ENCODE measurements around the gene UBALD2. TPM values are rescaled to one million over a fixed set of nuclear protein-coding genes. Genes with fewer than 3 reads are reported as not detected.

The UBALD2 gene
- total RNA-seq, 1 donor from 2014 or later = 13.2 TPM

- peaks cover 5% of the 10 kb centered on the region for H3K4me1 Mint-ChIP-seq (ENCODE audit: low read depth)
- H3K4me3 Mint-ChIP-seq (ENCODE audit: unreplicated experiment) = no peak overlapping the region
- no peaks in the 10 kb centered on the region for H3K27me3 Mint-ChIP-seq (ENCODE audit: low read depth)
- no peaks in the 10 kb centered on the region for H3K9me3 Mint-ChIP-seq (ENCODE audit: low read depth)
- no peak for DNase-seq (ENCODE audit: low spot score)
- H3K36me3 Mint-ChIP-seq (ENCODE audit: low read depth) = peaks cover 4% of the 10 kb centered on the region
- no peak for TF ChIP-seq CTCF (IDR thresholded peaks at IDR 0.05)
- H3K27ac Mint-ChIP-seq (ENCODE audit: unreplicated experiment) = no peak overlapping the region
Observed at GRCh38 chr17:76279742-76280287, 14.7 kb downstream of the UBALD2 start.

- DNase-seq (ENCODE audit: low spot score) = no peak
- Mint-ChIP-seq H3K9me3 (ENCODE audit: low read depth) (no peaks in the 10 kb centered on the region), H3K27me3 (ENCODE audit: low read depth) (no peaks in the 10 kb centered on the region), H3K36me3 (ENCODE audit: low read depth) (peaks cover 4% of the 10 kb centered on the region), H3K27ac (ENCODE audit: unreplicated experiment) (no peak overlapping the region), H3K4me1 (ENCODE audit: low read depth) (peaks cover 5% of the 10 kb centered on the region), H3K4me3 (ENCODE audit: unreplicated experiment) (no peak overlapping the region)
- TF ChIP-seq CTCF (IDR thresholded peaks at IDR 0.05) = no peak
Observed at GRCh38 chr17:76280650-76281049, 15.5 kb downstream of the UBALD2 start.

GRCh38 chr17:76281573-76282371, 16.6 kb downstream of the UBALD2 start:
- no peaks in the 10 kb centered on the region for H3K27me3 Mint-ChIP-seq (ENCODE audit: low read depth)
- H3K36me3 Mint-ChIP-seq (ENCODE audit: low read depth) = peaks cover 4% of the 10 kb centered on the region
- H3K4me1 Mint-ChIP-seq (ENCODE audit: low read depth) = peaks cover 5% of the 10 kb centered on the region
- DNase-seq (ENCODE audit: low spot score) = no peak
- H3K4me3 Mint-ChIP-seq (ENCODE audit: unreplicated experiment) = no peak overlapping the region
- H3K9me3 Mint-ChIP-seq (ENCODE audit: low read depth) = no peaks in the 10 kb centered on the region
- no peak for TF ChIP-seq CTCF (IDR thresholded peaks at IDR 0.05)
- H3K27ac Mint-ChIP-seq (ENCODE audit: unreplicated experiment) = no peak overlapping the region

- Mint-ChIP-seq H3K36me3 (ENCODE audit: low read depth) (peaks cover 19% of the 10 kb centered on the region), H3K4me1 (ENCODE audit: low read depth) (no peaks in the 10 kb centered on the region), H3K4me3 (ENCODE audit: unreplicated experiment) (no peak overlapping the region), H3K27ac (ENCODE audit: unreplicated experiment) (no peak overlapping the region), H3K27me3 (ENCODE audit: low read depth) (no peaks in the 10 kb centered on the region), H3K9me3 (ENCODE audit: low read depth) (no peaks in the 10 kb centered on the region)
- TF ChIP-seq CTCF (IDR thresholded peaks at IDR 0.05) = no peak
- no peak for DNase-seq (ENCODE audit: low spot score)
Observed at GRCh38 chr17:76292567-76292966, 27.4 kb downstream of the UBALD2 start.

- Mint-ChIP-seq H3K27me3 (ENCODE audit: low read depth) (no peaks in the 10 kb centered on the region), H3K4me1 (ENCODE audit: low read depth) (no peaks in the 10 kb centered on the region), H3K36me3 (ENCODE audit: low read depth) (peaks cover 19% of the 10 kb centered on the region), H3K4me3 (ENCODE audit: unreplicated experiment) (no peak overlapping the region), H3K9me3 (ENCODE audit: low read depth) (no peaks in the 10 kb centered on the region), H3K27ac (ENCODE audit: unreplicated experiment) (no peak overlapping the region)
- TF ChIP-seq CTCF (IDR thresholded peaks at IDR 0.05) = no peak
- no peak for DNase-seq (ENCODE audit: low spot score)
Observed at GRCh38 chr17:76293106-76293505, 28.0 kb downstream of the UBALD2 start.

Measured in chondrocyte (in vitro differentiated cells).